Activated CD4-positive, alpha-beta T cell treated with anti-CD3 and anti-CD28 coated beads for 36 hours (primary cell): Measurements from ENCODE around the gene EEF2KMT. TPM values are rescaled to one million over a fixed set of nuclear protein-coding genes. Genes with fewer than 3 reads are reported as not detected.

Experiments
- ATAC-seq: fragments of 200-7000 bp; cut with Tn5 transposase; one replicate; pipeline ENCODE4 v1.10.0; 2021; ENCODE audit warnings: mild to moderate bottlenecking, moderate library complexity
- CTCF ChIA-PET: fragments of 350-600 bp; sonication (Branson Sonifier 250); formaldehyde crosslinking; loops from one replicate; lab custom pipeline; 2021; ENCODE audit warnings: antibody characterized with exemption; lab: Charles Lee
- POLR2A ChIA-PET: fragments of 350-600 bp; sonication (Branson Sonifier 250); formaldehyde crosslinking; loops from one replicate; lab custom pipeline; 2021; ENCODE audit warnings: antibody characterized with exemption, inconsistent platforms; lab: Charles Lee
- DNase-seq: peaks from one replicate; pipeline ENCODE4 v3.0.0-alpha.2; 2020
- H3K27ac Mint-ChIP-seq: one replicate; pipeline ENCODE4 v1.8.0; 2021; ENCODE audit warnings: mixed read lengths
- H3K27me3 Mint-ChIP-seq: one replicate; pipeline ENCODE4 v1.8.0; 2021; ENCODE audit warnings: mixed read lengths
- H3K36me3 Mint-ChIP-seq: one replicate; pipeline ENCODE4 v1.8.0; 2021; ENCODE audit warnings: low read depth, mixed read lengths
- H3K4me1 Mint-ChIP-seq: one replicate; pipeline ENCODE4 v1.8.0; 2021; ENCODE audit warnings: mixed read lengths
- H3K4me3 Mint-ChIP-seq: one replicate; pipeline ENCODE4 v1.8.0; 2021; ENCODE audit warnings: mild to moderate bottlenecking, moderate library complexity, mixed read lengths
- H3K9me3 Mint-ChIP-seq: one replicate; pipeline ENCODE4 v1.8.0; 2021; ENCODE audit warnings: low read depth, mixed read lengths
- intact Hi-C, 2 experiments: fragments of 100-400 bp; cut with DNase I in 1 of 2; cut with micrococcal nuclease in 1 of 2; formaldehyde crosslinking; loops; one replicate each; pipeline versions ENCODE4 v1.14.2 to v1.15.1; 2022 to 2024; cut with DNase I, micrococcal nuclease
- total RNA-seq, 2 experiments: library from RNA; stranded (reverse); gene quantifications; one replicate each; pipeline ENCODE4 v1.2.3, GENCODE V29; 2021

EEF2KMT gene
- total RNA-seq, 2 experiments from 2014 or later = 12.2 TPM

- ChIA-PET CTCF (interaction anchor here (1.3 kb wide), 1 partner anchor 100 kb away, joined by 3 read pairs; no protein-coding TSS in a partner anchor), POLR2A (no interaction called here)
- DNase-seq (no peak), ATAC-seq (no peak)
- Mint-ChIP-seq H3K4me3 (no peak overlapping the region), H3K4me1 (peaks cover 21% of the 10 kb centered on the region), H3K27me3 (no peaks in the 10 kb centered on the region), H3K36me3 (no peaks in the 10 kb centered on the region), H3K9me3 (no peaks in the 10 kb centered on the region), H3K27ac (no peak overlapping the region)
- intact Hi-C loops = no loop called here
These were observed 28.5 kb downstream of the EEF2KMT start for GRCh38 chr16:5069048-5069447.

- Mint-ChIP-seq H3K4me3 (no peak overlapping the region), H3K27ac (no peak overlapping the region), H3K27me3 (no peaks in the 10 kb centered on the region), H3K36me3 (no peaks in the 10 kb centered on the region), H3K4me1 (peaks cover 10% of the 10 kb centered on the region), H3K9me3 (no peaks in the 10 kb centered on the region)
- DNase-seq = no peak
- POLR2A ChIA-PET = no interaction called here
- ATAC-seq = no peak
- intact Hi-C loops = no loop called here
- CTCF ChIA-PET = interaction anchor here (1.2 kb wide), 1 partner anchor 10 kb away, joined by 4 read pairs; no protein-coding TSS in a partner anchor
These were observed 31.1 kb downstream of the EEF2KMT start for GRCh38 chr16:5066511-5066910.

DNA sequence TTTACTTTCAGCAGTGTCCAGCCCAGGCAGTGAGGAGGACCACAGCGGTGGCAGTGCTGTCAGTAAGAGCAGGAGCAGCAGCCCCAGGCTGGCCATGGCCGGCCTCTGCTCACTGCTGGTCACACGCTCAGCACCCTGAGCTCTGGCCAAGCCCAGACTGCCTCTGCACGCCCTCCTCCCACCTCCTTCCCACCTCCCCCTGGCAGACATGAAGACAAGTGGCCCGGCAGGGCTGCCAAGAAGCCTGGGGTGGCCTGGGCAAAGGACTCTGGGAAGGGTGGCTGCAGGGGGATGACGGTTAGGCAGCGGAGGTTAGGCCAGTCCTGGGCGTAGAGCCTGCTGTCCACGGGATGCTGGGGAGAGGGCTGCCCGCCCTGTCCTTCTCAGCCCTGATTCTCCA, 31.8 kb downstream of the EEF2KMT start, which contains the start of gene C16orf89:
C16orf89 (minus strand) TSS at position 144 of the 400 bp plus-strand sequence; CDS start at position 96, 48 bp downstream.
- H3K9me3 Mint-ChIP-seq = no peaks in the 10 kb centered on the region
- H3K4me3 Mint-ChIP-seq = no peak within 1 kb of the TSS
- peaks cover 3% of the 10 kb centered on the region for H3K4me1 Mint-ChIP-seq
- POLR2A ChIA-PET = no interaction called here
- H3K27me3 Mint-ChIP-seq = no peaks in the 10 kb centered on the region
- CTCF ChIA-PET = interaction anchor here (1.2 kb wide), 1 partner anchor 9 kb away, joined by 4 read pairs; no protein-coding TSS in a partner anchor
- no peak within 1 kb of the TSS for H3K27ac Mint-ChIP-seq
- ATAC-seq = no peak
- H3K36me3 Mint-ChIP-seq = no peaks in the 10 kb centered on the region
- intact Hi-C loops = no loop called here
- DNase-seq = no peak

DNA sequence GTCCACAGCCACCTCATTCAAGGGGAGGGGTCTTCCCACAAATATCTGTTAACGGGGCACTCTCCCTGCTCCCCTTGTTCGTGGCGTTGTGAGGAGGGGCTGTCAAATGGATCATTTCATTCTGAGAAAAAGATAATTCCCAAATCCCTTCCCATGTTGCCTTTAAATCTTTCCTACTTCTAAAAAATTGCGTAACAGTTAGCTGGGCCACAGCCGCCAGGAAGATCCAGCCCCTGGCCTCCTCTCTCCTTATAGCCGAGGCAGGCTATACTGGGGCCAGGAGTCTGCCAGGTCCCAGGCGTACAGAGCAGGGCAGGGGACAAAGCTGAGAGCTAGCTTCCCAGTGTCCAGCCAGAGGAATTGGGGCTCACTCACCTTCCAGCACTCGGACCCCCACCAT, 32.3 kb downstream of the EEF2KMT start:
- Mint-ChIP-seq H3K9me3 (no peaks in the 10 kb centered on the region), H3K36me3 (no peaks in the 10 kb centered on the region), H3K27ac (no peak overlapping the region), H3K27me3 (no peaks in the 10 kb centered on the region), H3K4me3 (no peak overlapping the region), H3K4me1 (peaks cover under 1% of the 10 kb centered on the region)
- no peak for DNase-seq
- ChIA-PET CTCF (interaction anchor here (1.0 kb wide), 1 partner anchor 9 kb away, joined by 3 read pairs; no protein-coding TSS in a partner anchor), POLR2A (no interaction called here)
- intact Hi-C loops = no loop called here
- ATAC-seq = no peak

DNA sequence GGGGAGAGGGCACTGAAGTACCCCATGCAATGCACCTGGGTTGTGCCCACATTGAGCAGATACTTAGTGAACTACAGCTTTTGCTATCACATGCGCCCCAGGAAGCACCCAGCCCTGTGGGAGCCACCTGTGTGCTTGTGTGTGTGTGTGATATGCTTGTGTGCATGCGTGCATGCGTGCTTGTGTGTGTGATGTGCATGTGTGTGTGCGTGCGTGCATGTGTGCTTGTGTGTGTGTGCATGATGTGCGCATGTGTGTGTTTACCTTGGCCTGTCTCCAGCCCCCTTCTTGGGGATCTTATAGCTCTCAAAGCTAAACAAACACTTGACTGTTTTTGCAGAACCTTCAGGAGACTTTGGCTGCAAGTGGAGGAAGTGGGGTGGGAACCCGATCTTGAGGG, 32.7 kb downstream of the EEF2KMT start:
- ATAC-seq (no peak), DNase-seq (no peak)
- H3K27me3 Mint-ChIP-seq = no peaks in the 10 kb centered on the region
- no peaks in the 10 kb centered on the region for H3K36me3 Mint-ChIP-seq
- no peak overlapping the region for H3K4me3 Mint-ChIP-seq
- intact Hi-C loops = no loop called here
- H3K4me1 Mint-ChIP-seq = no peaks in the 10 kb centered on the region
- POLR2A ChIA-PET = no interaction called here
- no peak overlapping the region for H3K27ac Mint-ChIP-seq
- no peaks in the 10 kb centered on the region for H3K9me3 Mint-ChIP-seq
- CTCF ChIA-PET = interaction anchor here (1.0 kb wide), 1 partner anchor 9 kb away, joined by 3 read pairs; no protein-coding TSS in a partner anchor

DNA sequence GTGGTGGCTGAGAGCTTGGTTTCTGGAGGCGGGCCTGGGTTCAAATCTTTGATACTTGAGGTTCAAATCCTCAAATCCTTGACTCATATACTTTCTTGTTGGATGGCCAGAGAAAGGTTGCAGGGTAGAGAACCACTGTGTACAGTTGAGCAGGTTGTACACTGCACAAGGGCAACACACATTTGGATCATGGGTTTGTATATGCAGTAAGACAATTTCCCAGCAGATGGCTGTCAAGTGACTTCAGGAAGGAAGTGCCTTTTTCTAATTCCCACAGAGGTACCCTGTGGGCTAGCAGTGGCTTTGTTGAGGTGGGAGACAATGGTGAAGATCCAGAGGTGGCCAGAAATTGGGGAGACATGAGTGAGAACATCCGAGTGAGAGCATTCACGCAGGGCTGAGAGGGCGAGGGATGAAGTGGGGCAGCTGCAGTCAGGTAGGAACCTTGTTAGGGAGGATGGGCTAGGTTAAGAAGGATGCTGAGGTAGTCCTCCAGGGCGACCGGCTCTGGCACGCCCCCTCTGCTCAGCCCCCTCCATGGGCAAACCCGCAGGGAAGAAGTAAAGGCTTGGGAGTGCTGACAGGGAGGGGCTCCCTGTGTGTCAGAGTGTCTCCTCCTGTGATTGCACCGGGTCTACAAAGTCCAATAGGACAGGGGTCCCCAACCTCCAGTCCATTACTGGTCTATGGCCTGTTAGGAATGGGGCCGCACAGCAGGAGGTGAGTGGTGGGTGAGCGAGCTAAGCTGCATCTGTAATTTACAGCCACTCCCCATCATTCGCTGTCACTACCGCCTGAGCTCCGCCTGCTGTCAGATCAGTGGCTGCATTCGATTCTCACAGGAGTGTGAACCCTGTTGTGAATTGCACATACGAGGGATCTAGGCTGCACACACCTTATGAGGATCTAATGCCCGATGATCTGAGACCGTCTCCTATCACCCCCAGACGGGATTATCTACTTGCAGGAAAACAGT, 34.5 kb downstream of the EEF2KMT start:
- Mint-ChIP-seq H3K27ac (no peak overlapping the region), H3K27me3 (no peaks in the 10 kb centered on the region), H3K36me3 (no peaks in the 10 kb centered on the region), H3K9me3 (no peaks in the 10 kb centered on the region), H3K4me3 (no peak overlapping the region), H3K4me1 (no peaks in the 10 kb centered on the region)
- DNase-seq (no peak), ATAC-seq (no peak)
- CTCF ChIA-PET = no interaction called here
- POLR2A ChIA-PET = no interaction called here
- intact Hi-C loops = no loop called here

- Mint-ChIP-seq H3K27ac (no peak overlapping the region), H3K36me3 (no peaks in the 10 kb centered on the region), H3K4me1 (no peaks in the 10 kb centered on the region), H3K4me3 (no peak overlapping the region), H3K9me3 (no peaks in the 10 kb centered on the region), H3K27me3 (no peaks in the 10 kb centered on the region)
- ATAC-seq = no peak
- intact Hi-C loops = no loop called here
- ChIA-PET POLR2A (no interaction called here), CTCF (no interaction called here)
- DNase-seq = no peak
These were observed 35.5 kb downstream of the EEF2KMT start for GRCh38 chr16:5062051-5062450.

DNA sequence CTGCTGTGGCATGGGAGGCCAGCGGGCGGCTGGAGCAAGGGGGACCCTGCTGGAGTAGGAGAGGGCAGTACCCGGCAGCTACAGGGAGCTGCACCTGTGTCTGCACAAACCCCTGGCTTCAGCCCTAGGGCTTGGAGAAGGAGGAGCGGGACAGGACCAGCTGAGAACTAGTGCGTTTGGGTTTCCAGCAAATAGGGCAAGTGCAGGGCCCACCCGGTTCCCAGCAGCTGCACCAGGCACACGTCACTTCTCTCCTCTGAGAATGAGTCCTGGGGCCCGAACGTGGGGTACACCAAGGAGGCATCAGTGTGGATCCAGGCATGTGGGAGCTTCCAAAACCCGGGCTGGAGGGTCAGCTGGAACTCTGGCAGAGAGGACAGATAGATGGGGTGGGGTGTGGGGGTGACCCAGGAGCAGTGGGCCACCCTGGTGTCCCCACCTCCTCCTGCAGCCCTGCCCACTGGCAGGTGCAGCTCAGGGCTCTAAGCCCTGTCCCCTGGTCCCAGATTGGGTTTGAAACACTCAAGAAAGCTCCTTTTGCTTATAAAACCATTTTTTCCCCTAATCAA, 37.4 kb downstream of the EEF2KMT start:
- Mint-ChIP-seq H3K4me1 (no peaks in the 10 kb centered on the region), H3K27me3 (no peaks in the 10 kb centered on the region), H3K4me3 (no peak overlapping the region), H3K9me3 (no peaks in the 10 kb centered on the region), H3K27ac (no peak overlapping the region), H3K36me3 (no peaks in the 10 kb centered on the region)
- intact Hi-C loops = no loop called here
- ATAC-seq (no peak), DNase-seq (no peak)
- CTCF ChIA-PET = no interaction called here
- POLR2A ChIA-PET = no interaction called here

- intact Hi-C loops = no loop called here
- Mint-ChIP-seq H3K27me3 (no peaks in the 10 kb centered on the region), H3K4me1 (no peaks in the 10 kb centered on the region), H3K9me3 (no peaks in the 10 kb centered on the region), H3K36me3 (no peaks in the 10 kb centered on the region), H3K4me3 (no peak overlapping the region), H3K27ac (no peak overlapping the region)
- CTCF ChIA-PET = no interaction called here
- ATAC-seq = no peak
- POLR2A ChIA-PET = no interaction called here
- no peak for DNase-seq
These were observed 38.1 kb downstream of the EEF2KMT start for GRCh38 chr16:5059386-5060072.

GRCh38 chr16:5058476-5058875, 39.1 kb downstream of the EEF2KMT start:
- DNase-seq (no peak), ATAC-seq (no peak)
- Mint-ChIP-seq H3K4me3 (no peak overlapping the region), H3K4me1 (no peaks in the 10 kb centered on the region), H3K27ac (no peak overlapping the region), H3K27me3 (no peaks in the 10 kb centered on the region), H3K36me3 (no peaks in the 10 kb centered on the region), H3K9me3 (no peaks in the 10 kb centered on the region)
- ChIA-PET POLR2A (interaction anchor here (0.8 kb wide), 1 partner anchor 26 kb away, joined by 3 read pairs; no protein-coding TSS in a partner anchor), CTCF (no interaction called here)
- intact Hi-C loops = no loop called here

DNA sequence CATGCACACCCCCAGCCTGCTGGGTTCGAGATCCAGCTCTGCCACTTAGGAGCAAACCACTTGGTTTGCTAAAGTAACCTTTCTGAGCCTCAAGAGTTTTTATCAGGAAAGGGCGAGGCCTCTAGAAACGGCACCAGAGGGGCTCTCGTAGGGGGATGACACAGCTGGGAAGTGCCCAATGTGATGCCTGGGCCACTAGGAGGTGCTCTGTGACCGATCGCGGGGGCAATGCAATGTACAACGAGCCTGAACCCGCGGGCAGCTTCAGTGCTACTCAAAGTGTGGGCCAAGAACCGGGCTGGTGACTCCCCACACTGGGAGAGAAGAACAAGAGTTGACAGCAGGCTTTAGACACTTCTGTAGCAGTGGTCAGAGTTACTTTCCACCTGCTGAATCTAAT, 41.2 kb downstream of the EEF2KMT start:
- CTCF ChIA-PET = interaction anchor here (0.6 to 1.7 kb wide), 8 partner anchors 9 to 176 kb away, joined by 3 to 6 read pairs (median 4); no protein-coding TSS in a partner anchor
- Mint-ChIP-seq H3K27ac (no peak overlapping the region), H3K4me1 (no peaks in the 10 kb centered on the region), H3K36me3 (no peaks in the 10 kb centered on the region), H3K27me3 (no peaks in the 10 kb centered on the region), H3K9me3 (no peaks in the 10 kb centered on the region), H3K4me3 (no peak overlapping the region)
- ATAC-seq = peak; percentile 93
- intact Hi-C loops = loop anchor here (1.0 to 2.0 kb wide), 2 partner anchors 36 kb away; no protein-coding TSS in a partner anchor
- POLR2A ChIA-PET = no interaction called here
- DNase-seq = peak; percentile 73
